SK-N-SH treated with all-trans-retinoic acid at 6 μM for 48 hours (cell line): Measurements from ENCODE around the gene ANO9.

Source experiments
- ARNTL ChIP-seq: fragments of 450-650 bp; formaldehyde crosslinking; IDR thresholded peaks from 2 replicates; pipeline ENCODE4 v1.5.0; 2020; ENCODE audit warnings: low read depth, mild to moderate bottlenecking, moderate library complexity, borderline replicate concordance
- BACH2 ChIP-seq: fragments of 250-450 bp; sonication (Bioruptor Pico); IDR thresholded peaks from 2 replicates; pipeline ENCODE4 v1.9.0; 2021; ENCODE audit warnings: mild to moderate bottlenecking, borderline replicate concordance
- CSDC2 ChIP-seq: fragments of 250-450 bp; sonication (Bioruptor Pico); IDR thresholded peaks from 2 replicates; pipeline ENCODE4 v1.5.0; 2020; ENCODE audit warnings: mild to moderate bottlenecking, moderate library complexity
- PPARA ChIP-seq: fragments of 250-450 bp; sonication (Bioruptor Pico); IDR thresholded peaks from 2 replicates; pipeline ENCODE4 v1.5.0; 2020; ENCODE audit warnings: mild to moderate bottlenecking, borderline replicate concordance
- RARB ChIP-seq: fragments of 250-450 bp; sonication (Bioruptor Pico); IDR thresholded peaks from 2 replicates; pipeline ENCODE4 v1.8.0; 2021; ENCODE audit warnings: mild to moderate bottlenecking, moderate library complexity
- SNAI2 ChIP-seq: fragments of 250-450 bp; sonication (Bioruptor Pico); IDR thresholded peaks from 2 replicates; pipeline ENCODE4 v1.5.0; 2020; ENCODE audit warnings: mild to moderate bottlenecking, moderate library complexity
- ZFP30 ChIP-seq: fragments of 450-650 bp; formaldehyde crosslinking; IDR thresholded peaks from 2 replicates; pipeline ENCODE4 v1.5.0; 2022; ENCODE audit warnings: mild to moderate bottlenecking, moderate library complexity
- ZNF565 ChIP-seq: fragments of 450-650 bp; formaldehyde crosslinking; conservative IDR thresholded peaks from 2 replicates; pipeline ENCODE4 v1.5.0; 2020; ENCODE audit warnings: low read depth, mild to moderate bottlenecking, moderate library complexity
- ZNF8 ChIP-seq: fragments of 450-650 bp; formaldehyde crosslinking; IDR thresholded peaks from 2 replicates; pipeline ENCODE4 v1.5.0; 2020; ENCODE audit warnings: mild to moderate bottlenecking, moderate library complexity
- TF ChIP-seq, protein P1 (sequence below): fragments of 250-450 bp; sonication (Bioruptor Pico); IDR thresholded peaks from 2 replicates; pipeline ENCODE4 v1.5.1; 2020; ENCODE audit warnings: low read depth, mild to moderate bottlenecking, moderate library complexity
- TF ChIP-seq, protein P2 (sequence below): fragments of 250-450 bp; sonication (Bioruptor Pico); IDR thresholded peaks from 2 replicates; pipeline ENCODE4 v1.8.0; 2020; ENCODE audit warnings: mild to moderate bottlenecking, moderate library complexity, borderline replicate concordance

DNA sequence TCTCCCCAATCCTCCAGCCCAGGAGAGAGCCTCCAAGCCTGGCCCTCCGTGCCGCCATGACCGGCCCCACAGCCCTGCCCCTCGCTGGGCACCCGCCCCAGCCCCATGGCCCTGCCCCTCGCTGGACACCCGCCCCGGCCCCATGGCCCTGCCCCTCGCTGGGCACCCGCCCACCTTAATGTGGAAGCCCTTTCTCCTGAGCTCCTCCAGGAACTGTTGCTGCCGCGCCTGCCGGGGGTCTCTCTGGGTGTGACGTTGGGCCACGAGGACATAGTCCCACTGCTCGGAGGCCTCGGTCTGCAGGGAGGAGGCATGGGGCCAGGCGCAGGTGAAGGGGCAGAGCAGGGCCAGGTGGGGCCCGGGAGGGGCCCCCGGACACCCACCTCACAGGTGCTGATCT, 8.2 kb downstream of the ANO9 start:
- TF ChIP-seq, protein P1, sequence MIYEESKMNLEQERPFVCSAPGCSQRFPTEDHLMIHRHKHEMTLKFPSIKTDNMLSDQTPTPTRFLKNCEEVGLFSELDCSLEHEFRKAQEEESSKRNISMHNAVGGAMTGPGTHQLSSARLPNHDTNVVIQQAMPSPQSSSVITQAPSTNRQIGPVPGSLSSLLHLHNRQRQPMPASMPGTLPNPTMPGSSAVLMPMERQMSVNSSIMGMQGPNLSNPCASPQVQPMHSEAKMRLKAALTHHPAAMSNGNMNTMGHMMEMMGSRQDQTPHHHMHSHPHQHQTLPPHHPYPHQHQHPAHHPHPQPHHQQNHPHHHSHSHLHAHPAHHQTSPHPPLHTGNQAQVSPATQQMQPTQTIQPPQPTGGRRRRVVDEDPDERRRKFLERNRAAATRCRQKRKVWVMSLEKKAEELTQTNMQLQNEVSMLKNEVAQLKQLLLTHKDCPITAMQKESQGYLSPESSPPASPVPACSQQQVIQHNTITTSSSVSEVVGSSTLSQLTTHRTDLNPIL, result no peak
- TF ChIP-seq ZNF565 (CRISPR knock-in tag) (no peak), RARB (CRISPR knock-in tag) (no peak), ZFP30 (CRISPR knock-in tag) (no peak), ZNF8 (CRISPR knock-in tag) (no peak), BACH2 (no peak), CSDC2 (CRISPR knock-in tag) (no peak), ARNTL (no peak), SNAI2 (no peak), PPARA (CRISPR knock-in tag) (no peak)
- TF ChIP-seq, protein P2, sequence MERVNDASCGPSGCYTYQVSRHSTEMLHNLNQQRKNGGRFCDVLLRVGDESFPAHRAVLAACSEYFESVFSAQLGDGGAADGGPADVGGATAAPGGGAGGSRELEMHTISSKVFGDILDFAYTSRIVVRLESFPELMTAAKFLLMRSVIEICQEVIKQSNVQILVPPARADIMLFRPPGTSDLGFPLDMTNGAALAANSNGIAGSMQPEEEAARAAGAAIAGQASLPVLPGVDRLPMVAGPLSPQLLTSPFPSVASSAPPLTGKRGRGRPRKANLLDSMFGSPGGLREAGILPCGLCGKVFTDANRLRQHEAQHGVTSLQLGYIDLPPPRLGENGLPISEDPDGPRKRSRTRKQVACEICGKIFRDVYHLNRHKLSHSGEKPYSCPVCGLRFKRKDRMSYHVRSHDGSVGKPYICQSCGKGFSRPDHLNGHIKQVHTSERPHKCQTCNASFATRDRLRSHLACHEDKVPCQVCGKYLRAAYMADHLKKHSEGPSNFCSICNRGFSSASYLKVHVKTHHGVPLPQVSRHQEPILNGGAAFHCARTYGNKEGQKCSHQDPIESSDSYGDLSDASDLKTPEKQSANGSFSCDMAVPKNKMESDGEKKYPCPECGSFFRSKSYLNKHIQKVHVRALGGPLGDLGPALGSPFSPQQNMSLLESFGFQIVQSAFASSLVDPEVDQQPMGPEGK (CRISPR knock-in tag), result no peak
